HT1080 (cell line): ENCODE measurements around the gene TTC21A. TPM values are rescaled to one million over a fixed set of nuclear protein-coding genes. Genes with fewer than 3 reads are reported as not detected.
A peak's percentile ranks its signal among the peaks of the same experiment; 100 is the strongest.
"Not testable (repeated sequence)": the region's sequence is repeated elsewhere in the genome, so short reads cannot be mapped to it uniquely, and the experiment has no call there.

Source experiments
- DNase-seq: peaks from one replicate; pipeline ENCODE4 v3.0.0-alpha.2; 2015; ENCODE audit warnings: low read depth
- total RNA-seq: library from RNA; depleted of rRNA; stranded (reverse); fragments of >200 nt; shearing (Covaris generic); gene quantifications from 2 replicates; pipeline ENCODE4 v1.2.3, GENCODE V29; 2014

Gene TTC21A
- total RNA-seq, 1 experiment from 2014 or later: 0.69 TPM

- DNase-seq: no peak
These were observed 42.1 kb downstream of the TTC21A start for GRCh38 chr3:39149498-39150147.

DNA sequence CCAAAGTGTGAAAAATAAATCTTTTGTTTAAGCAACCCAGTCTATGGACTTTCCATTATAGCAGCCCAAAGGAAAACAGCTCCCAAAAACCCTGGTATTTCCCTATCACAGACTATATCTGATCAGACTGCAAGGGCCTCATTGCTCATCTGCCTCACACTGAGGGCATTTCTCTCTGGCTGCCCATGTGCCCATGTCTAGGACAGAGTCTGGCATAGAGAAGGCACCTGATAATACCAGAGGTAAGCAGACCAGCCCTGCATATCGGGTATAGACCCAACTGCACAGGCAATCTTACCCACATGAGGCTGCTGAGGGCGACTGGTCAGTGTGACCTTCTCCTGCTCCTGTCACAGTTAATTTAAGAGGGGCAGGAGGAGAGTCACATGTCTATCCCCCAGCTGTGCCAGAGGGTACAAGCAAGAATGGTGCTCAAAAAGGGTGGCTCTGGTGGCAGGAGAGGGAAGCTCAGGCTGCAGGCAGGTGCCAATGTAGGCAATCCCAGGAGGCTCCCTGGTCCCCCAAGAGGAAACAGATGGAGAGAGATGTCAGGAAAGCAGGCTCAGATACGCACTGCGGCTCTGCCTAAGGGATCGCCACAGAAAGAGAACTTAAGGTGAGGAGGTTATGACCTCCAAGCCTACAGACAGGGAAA lies 42.8 kb downstream of the TTC21A start:
- DNase-seq: no peak

DNA sequence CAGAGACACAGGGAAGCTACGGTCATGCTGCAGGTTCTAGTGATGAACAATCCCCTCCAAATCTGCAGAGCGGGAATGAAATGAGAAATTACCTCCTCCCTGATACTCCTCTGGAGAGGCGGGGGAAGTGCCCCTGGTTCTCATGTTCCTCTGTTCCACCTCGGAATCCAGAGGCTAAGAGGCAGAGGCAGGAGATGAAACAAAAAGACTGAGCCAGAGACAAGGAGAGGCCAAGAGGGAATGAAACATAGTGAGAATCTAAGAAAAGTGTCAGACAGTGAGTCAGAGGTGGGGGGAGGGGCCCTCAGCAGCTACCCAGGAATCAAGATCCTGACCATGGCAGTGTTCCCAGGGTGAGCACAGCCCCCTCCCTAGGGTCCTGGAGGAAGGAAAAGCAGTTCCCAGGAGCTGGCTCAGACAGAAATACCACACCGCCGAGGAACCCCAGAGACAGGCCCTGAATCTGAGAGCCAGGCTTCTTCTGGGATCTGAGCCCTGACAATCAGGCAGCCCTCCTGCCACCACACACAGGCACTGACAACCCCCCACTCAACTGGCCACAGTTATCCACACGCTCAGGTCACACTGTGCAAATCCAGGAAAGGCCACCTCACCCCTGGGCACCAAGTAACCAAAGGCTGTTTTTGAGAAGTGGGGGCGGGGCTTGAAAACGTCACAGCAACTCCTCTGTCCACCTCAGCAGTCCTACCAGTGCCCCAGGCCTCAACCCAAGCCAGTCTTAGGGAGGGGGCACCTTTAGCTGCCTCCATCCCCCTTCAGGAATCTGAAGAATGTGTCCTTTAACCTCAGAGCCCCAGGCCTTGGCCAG lies 43.5 kb downstream of the TTC21A start:
- DNase-seq: peak; percentile 98

GRCh38 chr3:39153977-39154279 lies 46.4 kb downstream of the TTC21A start:
- no peak for DNase-seq

GRCh38 chr3:39154280-39155021 lies 47.0 kb downstream of the TTC21A start:
- no peak for DNase-seq

GRCh38 chr3:39156421-39156820 lies 48.9 kb downstream of the TTC21A start:
- no peak for DNase-seq

GRCh38 chr3:39157359-39157758 lies 49.9 kb downstream of the TTC21A start:
- DNase-seq: no peak

- DNase-seq: no peak
These were observed 50.8 kb downstream of the TTC21A start for GRCh38 chr3:39158148-39158715.

- no peak for DNase-seq
These were observed 56.9 kb downstream of the TTC21A start for GRCh38 chr3:39164414-39164813.

DNA sequence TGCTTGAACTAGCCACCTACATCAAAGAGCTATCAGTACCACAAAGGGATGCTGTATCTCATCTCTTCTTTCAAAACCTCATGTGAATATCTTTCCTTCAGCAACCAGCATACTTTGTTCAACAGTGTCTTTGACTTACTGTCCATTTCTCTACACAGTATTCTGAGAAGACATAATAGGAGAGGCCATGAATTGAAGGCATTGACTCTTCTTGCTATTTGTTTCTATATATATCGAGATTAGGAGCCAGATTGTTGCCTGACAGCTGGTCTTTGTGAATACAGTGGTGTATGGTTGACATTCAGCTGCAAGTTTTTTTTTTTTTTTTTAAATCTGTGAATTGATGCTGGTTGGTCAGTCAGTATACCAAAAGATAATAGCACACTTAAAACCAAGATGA lies 58.0 kb downstream of the TTC21A start:
- DNase-seq: no peak

DNA sequence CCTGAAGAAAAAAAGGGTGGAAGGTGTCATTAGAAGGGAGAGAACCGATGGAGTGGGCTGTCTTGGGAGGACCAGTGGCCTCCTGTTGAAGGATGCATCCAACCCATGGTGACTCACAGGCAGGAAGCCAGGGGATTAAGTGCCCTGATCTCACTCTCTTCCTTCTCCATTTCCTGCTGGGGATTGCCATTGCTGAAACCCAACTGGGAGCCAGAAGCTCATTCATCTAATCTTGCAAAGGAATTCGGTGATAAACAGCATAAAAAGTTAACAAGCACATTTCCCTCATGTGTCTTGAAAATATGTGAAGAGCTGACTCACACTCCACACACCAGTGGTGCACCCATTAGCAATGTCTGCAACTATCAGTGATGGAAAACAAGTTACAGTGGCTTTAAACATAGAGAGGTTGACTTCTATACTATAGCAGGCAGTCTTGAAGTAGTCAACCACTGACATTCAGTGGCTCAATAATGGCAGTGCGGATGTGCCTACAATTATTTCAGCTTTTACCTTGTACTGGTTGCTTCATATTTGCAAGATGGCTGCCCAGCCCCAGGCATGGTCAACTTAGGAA lies 58.7 kb downstream of the TTC21A start:
- peak; percentile 98 for DNase-seq

- DNase-seq: peak; percentile 72
These were observed 59.6 kb downstream of the TTC21A start for GRCh38 chr3:39166932-39167532.

GRCh38 chr3:39168156-39168780 lies 60.8 kb downstream of the TTC21A start:
- DNase-seq: no peak

DNA sequence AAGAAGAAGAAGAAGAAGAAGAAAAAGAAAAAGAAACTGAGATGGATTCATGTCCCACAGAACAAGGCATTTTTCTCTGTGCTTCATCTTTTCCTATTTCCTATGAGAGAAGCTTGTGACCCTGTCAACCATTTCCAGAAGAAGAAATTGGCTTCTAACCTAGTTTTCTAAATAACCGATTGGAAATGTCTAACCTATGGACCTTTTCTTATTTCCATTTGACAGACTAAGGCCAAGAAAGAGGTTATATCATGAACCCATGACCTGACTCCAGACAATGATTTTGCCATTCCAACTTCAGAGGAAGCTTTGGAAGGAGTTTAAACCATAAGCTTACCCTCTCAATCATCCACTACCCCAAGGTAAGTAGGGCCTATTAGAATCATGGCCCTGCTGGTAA lies 62.2 kb downstream of the TTC21A start:
- no peak for DNase-seq

GRCh38 chr3:39170461-39170860 lies 63.0 kb downstream of the TTC21A start:
- no peak for DNase-seq

DNA sequence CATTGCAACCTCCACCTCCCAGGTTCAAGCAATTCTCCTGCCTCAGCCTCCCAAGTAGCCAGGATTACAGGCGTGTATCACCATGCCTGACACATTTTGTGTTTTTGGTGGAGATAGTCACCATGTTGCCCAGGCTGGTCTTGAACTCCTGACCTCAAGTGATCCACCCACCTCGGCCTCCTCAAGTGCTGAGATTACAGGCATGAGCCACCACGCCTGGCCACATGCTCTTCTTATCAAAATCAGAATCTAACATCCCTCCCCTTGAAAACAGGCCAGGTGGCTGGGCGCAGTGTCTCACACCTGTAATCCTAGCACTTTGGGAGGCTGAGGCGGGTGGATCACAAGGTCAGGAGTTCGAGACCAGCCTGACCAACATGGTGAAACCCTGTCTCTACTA lies 63.4 kb downstream of the TTC21A start:
- not testable (repeated sequence) for DNase-seq

GRCh38 chr3:39171860-39172259 lies 64.4 kb downstream of the TTC21A start:
- DNase-seq: no peak

DNA sequence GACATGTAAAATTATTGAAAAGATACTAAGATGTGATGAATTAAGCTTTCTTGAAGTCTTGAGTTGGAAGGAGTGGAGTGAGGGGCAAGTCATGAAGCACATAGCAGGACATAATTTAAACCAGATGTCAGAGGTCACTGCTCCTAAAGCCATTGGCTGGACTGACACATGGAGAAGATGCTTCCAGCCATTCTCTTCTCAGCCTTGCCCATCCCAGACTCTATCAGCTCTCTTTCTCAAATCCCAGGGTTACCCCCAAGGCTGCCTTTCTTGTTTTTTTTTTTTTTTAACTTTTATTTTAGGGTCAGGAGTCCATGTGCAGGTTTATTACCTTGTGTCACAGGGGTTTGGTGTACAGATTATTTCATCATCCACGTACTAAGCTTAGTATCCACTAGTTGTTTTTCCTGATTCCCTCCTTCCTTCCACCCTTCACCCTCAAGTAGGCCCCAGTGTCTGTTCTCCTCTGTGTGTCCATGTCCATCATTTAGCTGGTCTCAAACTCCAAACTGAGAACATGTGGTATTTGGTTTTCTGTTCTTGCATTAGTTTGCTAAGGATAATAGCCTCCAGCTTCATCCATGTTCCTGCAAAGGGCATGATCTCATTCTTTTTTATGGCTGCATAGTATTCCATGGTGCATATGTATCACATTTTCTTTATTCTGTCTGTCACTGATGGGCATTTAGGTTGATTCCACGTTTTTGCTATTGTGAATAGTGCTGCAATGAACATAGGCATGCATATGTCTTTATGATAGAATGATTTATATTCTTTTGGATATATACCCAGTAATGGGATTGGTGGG lies 66.0 kb downstream of the TTC21A start:
- DNase-seq: no peak

GRCh38 chr3:39176025-39176714 lies 68.7 kb downstream of the TTC21A start:
- no peak for DNase-seq
